Left lung (tissue), 10 donors: ENCODE measurements around the gene HDAC10. TPM values are rescaled to one million over a fixed set of nuclear protein-coding genes. Genes with fewer than 3 reads are reported as not detected.

Source experiments
- ATAC-seq: fragments of 200-7000 bp; cut with Tn5 transposase; one replicate; pipeline ENCODE4 v1.9.1; 2020; ENCODE audit warnings: moderate library complexity
- DNase-seq, 4 donors: peaks; one replicate each; pipeline ENCODE4 v3.0.0-alpha.2; 2013 to 2020
- H3K27ac ChIP-seq, 2 donors: fragments of 200-600 bp; sonication (generic) in 1 of 2; one replicate each; pipeline versions ENCODE4 v1.5.0 to v1.8.0; 2020 to 2021
- H3K27me3 ChIP-seq, 2 donors: fragments of 200-600 bp; sonication (generic) in 1 of 2; one replicate each; pipeline versions ENCODE4 v1.5.0 to v1.8.0; 2020 to 2021
- H3K36me3 ChIP-seq, 2 donors: fragments of 200-600 bp; sonication (generic) in 1 of 2; one replicate each; pipeline versions ENCODE4 v1.5.0 to v1.8.0; 2020 to 2021
- H3K4me1 ChIP-seq, 2 donors: fragments of 200-600 bp; one replicate each; pipeline ENCODE4 v1.8.0; 2021
- H3K4me3 ChIP-seq, 2 donors: fragments of 200-600 bp; sonication (generic) in 1 of 2; one replicate each; pipeline versions ENCODE4 v1.5.0 to v1.8.0; 2020 to 2021; ENCODE audit warnings: mild to moderate bottlenecking in 1 of 2
- H3K9me3 ChIP-seq, 2 donors: fragments of 200-600 bp; sonication (generic) in 1 of 2; one replicate each; pipeline versions ENCODE4 v1.5.0 to v1.8.0; 2020 to 2021
- CTCF ChIP-seq, 2 donors: fragments of 200-600 bp; sonication (generic) in 1 of 2; IDR thresholded peaks; one replicate each; pipeline versions ENCODE4 v1.5.0 to v1.8.0; 2021; ENCODE audit warnings: antibody characterized with exemption in 2 of 2
- intact Hi-C, 2 donors: fragments of 100-400 bp; cut with DNase I; formaldehyde crosslinking; loops; one replicate each; pipeline versions ENCODE4 v1.11.2 to v1.14.2; 2022
- polyA plus RNA-seq, 6 donors: library from polyadenylated mRNA; unstranded; fragments of 120-200 nt; gene quantifications; one replicate each; pipeline ENCODE4 v1.2.1, GENCODE V29; 2013; ENCODE audit not compliant: insufficient read length in 6 of 6
- total RNA-seq, 2 donors: library from RNA; stranded (reverse); fragmentation: NEBNext Ultra II Directional; extraction: Animal tissue kit (Norgen Biotek cat#: 25700); gene quantifications; one replicate each; pipeline ENCODE4 v1.2.1, GENCODE V29; 2021
- donor health status: DM: no; HTN: yes; CAD: no.
- donor health status: DM: no; HTN: no; CAD: no.

Gene HDAC10
- total and polyA plus RNA-seq, 8 donors = 23.9 to 42.2 (median 36.7) TPM

GRCh38 chr22:50284479-50284878 is 33.4 kb upstream of the HDAC10 start:
- Histone ChIP-seq H3K27ac (no peak overlapping the region), H3K36me3 (peaks cover 5 to 95% of the 10 kb centered on the region in 2 donors)

GRCh38 chr22:50283821-50284220 is 32.8 kb upstream of the HDAC10 start:
- intact Hi-C loops = no loop called here
- Histone ChIP-seq H3K9me3 (no peaks in the 10 kb centered on the region), H3K4me1 (no peaks in the 10 kb centered on the region), H3K4me3 (no peak overlapping the region), H3K27me3 (no peaks in the 10 kb centered on the region), H3K36me3 (peaks cover 5 to 95% of the 10 kb centered on the region in 2 donors), H3K27ac (no peak overlapping the region)
- DNase-seq = no peak
- TF ChIP-seq CTCF (IDR thresholded peaks at IDR 0.05) = no peak
- no peak for ATAC-seq

More at GRCh38 chr22:50284479-50284878, 33.4 kb upstream of the HDAC10 start:
- DNase-seq (no peak), ATAC-seq (no peak)
- no peaks in the 10 kb centered on the region for H3K9me3 ChIP-seq
- no peaks in the 10 kb centered on the region for H3K4me1 ChIP-seq
- no peak overlapping the region for H3K4me3 ChIP-seq
- intact Hi-C loops = no loop called here
- no peaks in the 10 kb centered on the region for H3K27me3 ChIP-seq
- no peak for TF ChIP-seq CTCF (IDR thresholded peaks at IDR 0.05)

- Histone ChIP-seq H3K27ac (peak overlapping the region; percentile 44 to 55), H3K36me3 (peaks cover 11 to 95% of the 10 kb centered on the region in 2 donors), H3K4me1 (no peaks in the 10 kb centered on the region), H3K4me3 (no peak overlapping the region), H3K27me3 (no peaks in the 10 kb centered on the region), H3K9me3 (no peaks in the 10 kb centered on the region)
- ATAC-seq (peak; percentile 88), DNase-seq (peak in 2 of 4 donors; percentile 82 to 85)
- intact Hi-C loops = no loop called here
- no peak for TF ChIP-seq CTCF (IDR thresholded peaks at IDR 0.05)
Measured at GRCh38 chr22:50282361-50283155, 31.5 kb upstream of the HDAC10 start.

GRCh38 chr22:50281957-50282356 is 30.9 kb upstream of the HDAC10 start:
- Histone ChIP-seq H3K4me1 (no peaks in the 10 kb centered on the region), H3K4me3 (no peak overlapping the region), H3K36me3 (peaks cover 11 to 95% of the 10 kb centered on the region in 2 donors), H3K27me3 (no peaks in the 10 kb centered on the region), H3K27ac (peak overlapping the region in 1 of 2 donors; percentile 55), H3K9me3 (no peaks in the 10 kb centered on the region)
- DNase-seq (no peak), ATAC-seq (peak; percentile 33)
- intact Hi-C loops = no loop called here
- TF ChIP-seq CTCF (IDR thresholded peaks at IDR 0.05) = no peak

GRCh38 chr22:50281384-50281760 is 30.3 kb upstream of the HDAC10 start:
- intact Hi-C loops = no loop called here
- no peak for ATAC-seq
- H3K27me3 ChIP-seq = no peaks in the 10 kb centered on the region
- no peaks in the 10 kb centered on the region for H3K4me1 ChIP-seq
- DNase-seq = no peak
- TF ChIP-seq CTCF (IDR thresholded peaks at IDR 0.05) = no peak
- H3K27ac ChIP-seq = no peak overlapping the region
- no peaks in the 10 kb centered on the region for H3K9me3 ChIP-seq
- H3K4me3 ChIP-seq = no peak overlapping the region
- H3K36me3 ChIP-seq = peaks cover 11 to 95% of the 10 kb centered on the region in 2 donors
